Activated CD8-positive, alpha-beta memory T cell treated with anti-CD3 and anti-CD28 coated beads, Interleukin-2, amount 10 ng/mL, durations not matched to agents 7 days and 5 days (primary cell): ENCODE results near the gene VPS33A. TPM values are rescaled to one million over a fixed set of nuclear protein-coding genes. Genes with fewer than 3 reads are reported as not detected.

Source experiments
- ATAC-seq: fragments of 150-1000 bp; cut with Tn5 transposase; one replicate; pipeline ENCODE4 v1.10.0; 2021; ENCODE audit warnings: moderate library complexity
- CTCF ChIA-PET: fragments of 350-600 bp; sonication (Branson Sonifier 250); formaldehyde crosslinking; loops from one replicate; lab custom pipeline; 2021; ENCODE audit warnings: antibody characterized with exemption; lab: Charles Lee
- DNase-seq: peaks from one replicate; pipeline ENCODE4 v3.0.0-alpha.2; 2020
- H3K27ac Mint-ChIP-seq: one replicate; pipeline ENCODE4 v1.8.0; 2021; ENCODE audit warnings: mild to moderate bottlenecking, mixed read lengths
- H3K27me3 Mint-ChIP-seq: one replicate; pipeline ENCODE4 v1.8.0; 2021; ENCODE audit warnings: mixed read lengths
- H3K36me3 Mint-ChIP-seq: one replicate; pipeline ENCODE4 v1.8.0; 2021; ENCODE audit warnings: mild to moderate bottlenecking, mixed read lengths
- H3K4me1 Mint-ChIP-seq: one replicate; pipeline ENCODE4 v1.8.0; 2021; ENCODE audit warnings: mixed read lengths
- H3K4me3 Mint-ChIP-seq: one replicate; pipeline ENCODE4 v1.8.0; 2021; ENCODE audit warnings: mild to moderate bottlenecking, moderate library complexity, mixed read lengths
- H3K9me3 Mint-ChIP-seq: one replicate; pipeline ENCODE4 v1.8.0; 2022; ENCODE audit warnings: low read depth, mixed read lengths
- total RNA-seq, 2 experiments: library from RNA; stranded (reverse); gene quantifications; one replicate each; pipeline ENCODE4 v1.2.3, GENCODE V29; 2021

The VPS33A gene
- total RNA-seq, 2 experiments from 2014 or later = 26.2 to 37.3 TPM

GRCh38 chr12:122243965-122244364 is 22.3 kb downstream of the VPS33A start:
- Mint-ChIP-seq H3K9me3 (no peaks in the 10 kb centered on the region), H3K27ac (peak overlapping the region; percentile 97), H3K4me3 (peak overlapping the region; percentile 84), H3K27me3 (no peaks in the 10 kb centered on the region), H3K4me1 (peaks cover 37% of the 10 kb centered on the region), H3K36me3 (peaks cover 20% of the 10 kb centered on the region)
- CTCF ChIA-PET = interaction anchor here (0.6 to 3.9 kb wide), 12 partner anchors 13 to 550 kb away, joined by 3 to 33 read pairs (median 6); partner anchors contain the start of gene DIABLO
- peak; percentile 26 for ATAC-seq
- DNase-seq = peak; percentile 61

- Mint-ChIP-seq H3K36me3 (peaks cover 30% of the 10 kb centered on the region), H3K9me3 (no peaks in the 10 kb centered on the region), H3K27me3 (no peaks in the 10 kb centered on the region), H3K4me1 (peaks cover 14% of the 10 kb centered on the region), H3K27ac (no peak overlapping the region), H3K4me3 (no peak overlapping the region)
- ATAC-seq (no peak), DNase-seq (no peak)
- CTCF ChIA-PET = interaction anchor here (0.6 to 1.4 kb wide), 4 partner anchors 12 to 332 kb away, joined by 3 to 5 read pairs (median 4); no protein-coding TSS in a partner anchor
Measured at GRCh38 chr12:122238861-122239260, 27.4 kb downstream of the VPS33A start.

GRCh38 chr12:122235741-122236140 is 30.6 kb downstream of the VPS33A start:
- Mint-ChIP-seq H3K4me3 (no peak overlapping the region), H3K9me3 (no peaks in the 10 kb centered on the region), H3K27me3 (no peaks in the 10 kb centered on the region), H3K27ac (no peak overlapping the region), H3K36me3 (peaks cover 28% of the 10 kb centered on the region), H3K4me1 (no peaks in the 10 kb centered on the region)
- CTCF ChIA-PET = interaction anchor here (1.5 kb wide), 1 partner anchor 9 kb away, joined by 4 read pairs; no protein-coding TSS in a partner anchor
- DNase-seq (no peak), ATAC-seq (no peak)

- no peaks in the 10 kb centered on the region for H3K27me3 Mint-ChIP-seq
Measured at GRCh38 chr12:122232691-122233090, 33.6 kb downstream of the VPS33A start.

GRCh38 chr12:122230798-122231197 is 35.5 kb downstream of the VPS33A start:
- H3K9me3 Mint-ChIP-seq = no peaks in the 10 kb centered on the region
- H3K27ac Mint-ChIP-seq = no peak overlapping the region
- no peak for ATAC-seq

More at GRCh38 chr12:122232691-122233090, 33.6 kb downstream of the VPS33A start:
- ATAC-seq (no peak), DNase-seq (no peak)
- Mint-ChIP-seq H3K4me3 (no peak overlapping the region), H3K4me1 (peaks cover 8% of the 10 kb centered on the region), H3K9me3 (no peaks in the 10 kb centered on the region), H3K36me3 (peaks cover 15% of the 10 kb centered on the region), H3K27ac (no peak overlapping the region)
- CTCF ChIA-PET = interaction anchor here (0.8 to 1.1 kb wide), 2 partner anchors 13 to 238 kb away, joined by 3 read pairs; no protein-coding TSS in a partner anchor

GRCh38 chr12:122228092-122228491 is 38.2 kb downstream of the VPS33A start:
- peaks cover 8% of the 10 kb centered on the region for H3K36me3 Mint-ChIP-seq
- no peak for ATAC-seq
- H3K4me3 Mint-ChIP-seq = peak overlapping the region; percentile 85
- peak overlapping the region; percentile 86 for H3K27ac Mint-ChIP-seq
- H3K27me3 Mint-ChIP-seq = no peaks in the 10 kb centered on the region
- CTCF ChIA-PET = interaction anchor here (3.4 to 3.6 kb wide), 2 partner anchors 16 to 38 kb away, joined by 33 to 34 read pairs; partner anchors contain the start of gene VPS33A
- no peak for DNase-seq
- peaks cover 35% of the 10 kb centered on the region for H3K4me1 Mint-ChIP-seq
- H3K9me3 Mint-ChIP-seq = no peaks in the 10 kb centered on the region

More at GRCh38 chr12:122230798-122231197, 35.5 kb downstream of the VPS33A start:
- CTCF ChIA-PET = interaction anchor here (0.8 to 2.7 kb wide), 3 partner anchors 13 to 169 kb away, joined by 3 to 8 read pairs (median 7); partner anchors contain the start of gene VPS33A
- H3K36me3 Mint-ChIP-seq = peaks cover 14% of the 10 kb centered on the region
- peaks cover 20% of the 10 kb centered on the region for H3K4me1 Mint-ChIP-seq
- no peaks in the 10 kb centered on the region for H3K27me3 Mint-ChIP-seq
- DNase-seq = no peak
- H3K4me3 Mint-ChIP-seq = no peak overlapping the region

GRCh38 chr12:122227341-122227740 is 39.0 kb downstream of the VPS33A start:
- Mint-ChIP-seq H3K27ac (peak overlapping the region; percentile 86), H3K4me1 (peaks cover 39% of the 10 kb centered on the region), H3K27me3 (no peaks in the 10 kb centered on the region), H3K36me3 (peaks cover 9% of the 10 kb centered on the region), H3K4me3 (peak overlapping the region; percentile 85), H3K9me3 (no peaks in the 10 kb centered on the region)
- CTCF ChIA-PET = interaction anchor here (1.0 to 3.6 kb wide), 8 partner anchors 9 to 61 kb away, joined by 3 to 34 read pairs (median 4); partner anchors contain the start of gene VPS33A
- DNase-seq (peak; percentile 84), ATAC-seq (peak; percentile 16)

- DNase-seq (no peak), ATAC-seq (peak; percentile 66)
- Mint-ChIP-seq H3K36me3 (peaks cover 13% of the 10 kb centered on the region), H3K27me3 (no peaks in the 10 kb centered on the region), H3K9me3 (no peaks in the 10 kb centered on the region), H3K4me1 (peaks cover 41% of the 10 kb centered on the region), H3K4me3 (peak overlapping the region; percentile 85), H3K27ac (peak overlapping the region; percentile 86)
- CTCF ChIA-PET = interaction anchor here (0.6 to 3.6 kb wide), 14 partner anchors 9 to 245 kb away, joined by 3 to 34 read pairs (median 4); partner anchors contain the start of gene VPS33A
Measured at GRCh38 chr12:122226366-122227125, 39.7 kb downstream of the VPS33A start.

GRCh38 chr12:122225683-122226365 is 40.5 kb downstream of the VPS33A start, which contains the start of gene DIABLO:
Gene DIABLO (minus strand): TSS chr12:122226052. CDS start chr12:122226014, 38 bp downstream.
- DNase-seq = peak; percentile 100
- H3K36me3 Mint-ChIP-seq = peaks cover 17% of the 10 kb centered on the region
- H3K9me3 Mint-ChIP-seq = no peaks in the 10 kb centered on the region

GRCh38 chr12:122216445-122216844 is 49.8 kb downstream of the VPS33A start:
- CTCF ChIA-PET = interaction anchor here (0.5 to 2.2 kb wide), 5 partner anchors 13 to 93 kb away, joined by 3 to 5 read pairs (median 5); partner anchors contain the start of gene B3GNT4
- Mint-ChIP-seq H3K27ac (no peak overlapping the region), H3K9me3 (no peaks in the 10 kb centered on the region), H3K27me3 (no peaks in the 10 kb centered on the region), H3K4me1 (peaks cover 8% of the 10 kb centered on the region), H3K36me3 (peaks cover 56% of the 10 kb centered on the region), H3K4me3 (no peak overlapping the region)
- DNase-seq = no peak
- ATAC-seq = no peak

More at GRCh38 chr12:122225683-122226365, 40.5 kb downstream of the VPS33A start, which contains the start of gene DIABLO:
- peak within 1 kb of the TSS; percentile 85 for H3K4me3 Mint-ChIP-seq
- CTCF ChIA-PET = interaction anchor here (0.6 to 3.6 kb wide), 10 partner anchors 12 to 246 kb away, joined by 3 to 34 read pairs (median 4); partner anchors contain the start of gene VPS33A
- peak; percentile 91 for ATAC-seq
- no peaks in the 10 kb centered on the region for H3K27me3 Mint-ChIP-seq
- H3K4me1 Mint-ChIP-seq = peaks cover 45% of the 10 kb centered on the region
- peak within 1 kb of the TSS; percentile 91 for H3K27ac Mint-ChIP-seq

- DNase-seq (no peak), ATAC-seq (no peak)
- H3K27me3 Mint-ChIP-seq = no peaks in the 10 kb centered on the region
- peaks cover 56% of the 10 kb centered on the region for H3K36me3 Mint-ChIP-seq
- no peak overlapping the region for H3K27ac Mint-ChIP-seq
- CTCF ChIA-PET = interaction anchor here (0.5 to 2.2 kb wide), 6 partner anchors 12 to 83 kb away, joined by 3 to 5 read pairs (median 4); partner anchors contain the start of gene B3GNT4
- H3K4me1 Mint-ChIP-seq = peaks cover 4% of the 10 kb centered on the region
- H3K9me3 Mint-ChIP-seq = no peaks in the 10 kb centered on the region
- H3K4me3 Mint-ChIP-seq = no peak overlapping the region
Measured at GRCh38 chr12:122215771-122216170, 50.5 kb downstream of the VPS33A start.

GRCh38 chr12:122208073-122208820 is 58.0 kb downstream of the VPS33A start:
- Mint-ChIP-seq H3K27me3 (peaks cover 18% of the 10 kb centered on the region), H3K9me3 (no peaks in the 10 kb centered on the region), H3K27ac (no peak overlapping the region), H3K4me3 (no peak overlapping the region), H3K4me1 (peaks cover 7% of the 10 kb centered on the region), H3K36me3 (peaks cover 27% of the 10 kb centered on the region)
- DNase-seq (no peak), ATAC-seq (no peak)
- CTCF ChIA-PET = interaction anchor here (0.5 kb wide), 1 partner anchor 157 kb away, joined by 3 read pairs; no protein-coding TSS in a partner anchor
